Testis (tissue), 3 donors: Measurements from ENCODE around the gene CEACAM16. TPM values are rescaled to one million over a fixed set of nuclear protein-coding genes. Genes with fewer than 3 reads are reported as not detected.

ENCODE experiments used
- DNase-seq: peaks from one replicate; pipeline ENCODE4 v3.0.0-alpha.2; 2019
- H3K27ac ChIP-seq, 2 donors: fragments of 200-600 bp; sonication (generic); one replicate each; pipeline ENCODE4 v1.5.1; 2019
- H3K27me3 ChIP-seq: fragments of 200-600 bp; sonication (generic); one replicate; pipeline ENCODE4 v1.5.1; 2019
- H3K36me3 ChIP-seq: fragments of 200-600 bp; sonication (generic); one replicate; pipeline ENCODE4 v1.5.1; 2017; ENCODE audit warnings: low read depth; ENCODE audit errors: missing control alignments
- H3K4me1 ChIP-seq: fragments of 200-600 bp; sonication (generic); one replicate; pipeline ENCODE4 v1.5.1; 2019
- H3K4me3 ChIP-seq, 2 donors: fragments of 200-600 bp; sonication (generic); one replicate each; pipeline ENCODE4 v1.5.1; 2017 to 2019
- H3K9me3 ChIP-seq: fragments of 200-600 bp; sonication (generic); one replicate; pipeline ENCODE4 v1.5.1; 2017
- CTCF ChIP-seq, 3 experiments: fragments of 450-650 bp in 2 of 3; fragments of 200-600 bp in 1 of 3; sonication (generic) in 1 of 3; IDR thresholded peaks; one replicate each; pipeline ENCODE4 v1.5.1; 2016 to 2019; ENCODE audit warnings: antibody characterized with exemption in 3 of 3, mild to moderate bottlenecking in 2 of 3, moderate library complexity in 1 of 3
- POLR2A ChIP-seq: fragments of 450-650 bp; IDR thresholded peaks from one replicate; pipeline ENCODE4 v1.6.1; 2017; ENCODE audit warnings: antibody characterized with exemption, mild to moderate bottlenecking, moderate library complexity
- WGBS, 2 donors: methylation state at CpG; one replicate each; pipeline ENCODE4 v1.1.5; 2018; 5-methylcytosine and 5-hydroxymethylcytosine counted together
- intact Hi-C: fragments of 100-400 bp; cut with DNase I; formaldehyde crosslinking; loops from one replicate; pipeline ENCODE4 v1.15.1; 2023; ENCODE audit warnings: low total_unique reads
- polyA plus RNA-seq: library from polyadenylated mRNA; stranded (reverse); fragments of 350-450 nt; fragmentation: Illumina TruSeq; extraction: RNeasy Lipid Tissue Mini Kit (QIAGEN cat#74804); gene quantifications from one replicate; pipeline ENCODE4 v1.2.3, GENCODE V29; 2014; ENCODE audit warnings: low read depth, low replicate concordance; ENCODE audit not compliant: insufficient read depth
- total RNA-seq, 2 donors: library from RNA; depleted of rRNA; stranded (reverse); fragments of >200 nt; gene quantifications; one replicate each; pipeline ENCODE4 v1.2.3, GENCODE V29; 2016

The CEACAM16 gene
- total and polyA plus RNA-seq, 3 donors from 2014 or later, result 0.50 TPM; not detected in 2

- 66 to 85% methylated on average over 6 of the region's 6 CpGs for WGBS, 2 donors
- H3K27me3 ChIP-seq, result no peaks in the 10 kb centered on the region
- no peaks in the 10 kb centered on the region for H3K36me3 ChIP-seq
- intact Hi-C loops, result no loop called here
- H3K4me3 ChIP-seq, result no peak overlapping the region
- no peak overlapping the region for H3K27ac ChIP-seq
- no peak for TF ChIP-seq POLR2A
- TF ChIP-seq CTCF (IDR thresholded peaks at IDR 0.05), result no peak
- H3K4me1 ChIP-seq, result peaks cover 22% of the 10 kb centered on the region
- H3K9me3 ChIP-seq, result no peaks in the 10 kb centered on the region
- DNase-seq, result no peak
These were observed 29.2 kb downstream of the CEACAM16 start for GRCh38 chr19:44728178-44728577.

- no peak overlapping the region for H3K4me3 ChIP-seq
- intact Hi-C loops, result no loop called here
- 89 to 93% methylated on average over 8 of the region's 8 CpGs for WGBS, 2 donors
- TF ChIP-seq POLR2A, result no peak
- no peak for DNase-seq
- no peak overlapping the region for H3K27ac ChIP-seq
- H3K9me3 ChIP-seq, result no peaks in the 10 kb centered on the region
- peaks cover 12% of the 10 kb centered on the region for H3K4me1 ChIP-seq
- no peaks in the 10 kb centered on the region for H3K36me3 ChIP-seq
- H3K27me3 ChIP-seq, result no peaks in the 10 kb centered on the region
These were observed 30.6 kb downstream of the CEACAM16 start for GRCh38 chr19:44729516-44730033.

GRCh38 chr19:44731081-44731480 is 32.1 kb downstream of the CEACAM16 start:
- whole genome bisulfite sequencing, 2 donors, result 87 to 93% methylated on average over 5 of the region's 5 CpGs
- H3K4me1 ChIP-seq, result no peaks in the 10 kb centered on the region
- no peak for DNase-seq
- no peak overlapping the region for H3K4me3 ChIP-seq
- no peaks in the 10 kb centered on the region for H3K9me3 ChIP-seq
- H3K27ac ChIP-seq, result no peak overlapping the region
- no peaks in the 10 kb centered on the region for H3K27me3 ChIP-seq
- no peak for TF ChIP-seq CTCF (IDR thresholded peaks at IDR 0.05)
- TF ChIP-seq POLR2A, result no peak
- H3K36me3 ChIP-seq, result no peaks in the 10 kb centered on the region
- intact Hi-C loops, result no loop called here

GRCh38 chr19:44731622-44732021 is 32.7 kb downstream of the CEACAM16 start:
- Histone ChIP-seq H3K27ac (no peak overlapping the region), H3K4me3 (no peak overlapping the region), H3K9me3 (no peaks in the 10 kb centered on the region), H3K36me3 (no peaks in the 10 kb centered on the region), H3K27me3 (no peaks in the 10 kb centered on the region), H3K4me1 (no peaks in the 10 kb centered on the region)
- no peak for DNase-seq
- intact Hi-C loops, result no loop called here
- TF ChIP-seq CTCF (IDR thresholded peaks at IDR 0.05), result no peak
- TF ChIP-seq POLR2A, result no peak
- WGBS, 2 donors, result 77 to 81% methylated on average over 5 of the region's 5 CpGs

- no peaks in the 10 kb centered on the region for H3K9me3 ChIP-seq
- intact Hi-C loops, result no loop called here
- H3K4me3 ChIP-seq, result no peak overlapping the region
- WGBS, 2 donors, result 74 to 77% methylated on average over 11 of the region's 11 CpGs
- TF ChIP-seq POLR2A, result no peak
- TF ChIP-seq CTCF (IDR thresholded peaks at IDR 0.05), result no peak
- H3K27ac ChIP-seq, result no peak overlapping the region
- peaks cover 5% of the 10 kb centered on the region for H3K4me1 ChIP-seq
- DNase-seq, result no peak
- H3K27me3 ChIP-seq, result no peaks in the 10 kb centered on the region
- H3K36me3 ChIP-seq, result no peaks in the 10 kb centered on the region
These were observed 33.5 kb downstream of the CEACAM16 start for GRCh38 chr19:44732235-44733014.
